HL-60 (cell line): Measurements from ENCODE around the gene MTHFD1L.

Experiments
- POLR2AphosphoS5 ChIP-seq: IDR thresholded peaks from 2 replicates; pipeline ENCODE4 v1.6.1; 2012; ENCODE audit warnings: low read depth
- SPI1 ChIP-seq: IDR thresholded peaks from 2 replicates; pipeline ENCODE4 v1.6.1; 2012; ENCODE audit warnings: low read depth, mild to moderate bottlenecking, borderline replicate concordance
- TF ChIP-seq, protein P1 (sequence below): IDR thresholded peaks from one replicate; pipeline ENCODE4 v1.5.1; 2011; ENCODE audit warnings: low read length, control low read depth, inconsistent platforms; ENCODE audit not compliant: insufficient read depth

DNA sequence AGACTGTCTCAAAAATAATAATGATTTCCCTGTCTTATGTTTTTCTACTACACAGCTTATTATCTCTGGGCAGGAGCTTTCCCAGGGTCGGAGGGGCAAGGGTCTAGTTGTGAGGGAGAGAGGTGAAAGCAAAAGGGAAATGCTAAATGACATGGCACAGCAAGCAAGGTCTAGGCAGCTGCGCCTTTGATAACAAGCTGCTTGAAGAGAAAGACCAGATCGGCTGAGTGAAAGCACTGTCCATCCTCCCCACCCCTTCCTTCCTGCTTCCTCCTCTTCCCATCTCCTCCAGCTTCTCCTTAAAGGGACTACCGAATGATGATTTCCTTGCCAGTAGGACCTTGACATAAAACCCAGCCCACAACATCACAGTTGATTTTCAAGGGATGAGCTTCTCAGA is 216.2 kb downstream of the MTHFD1L start:
- TF ChIP-seq, protein P1, sequence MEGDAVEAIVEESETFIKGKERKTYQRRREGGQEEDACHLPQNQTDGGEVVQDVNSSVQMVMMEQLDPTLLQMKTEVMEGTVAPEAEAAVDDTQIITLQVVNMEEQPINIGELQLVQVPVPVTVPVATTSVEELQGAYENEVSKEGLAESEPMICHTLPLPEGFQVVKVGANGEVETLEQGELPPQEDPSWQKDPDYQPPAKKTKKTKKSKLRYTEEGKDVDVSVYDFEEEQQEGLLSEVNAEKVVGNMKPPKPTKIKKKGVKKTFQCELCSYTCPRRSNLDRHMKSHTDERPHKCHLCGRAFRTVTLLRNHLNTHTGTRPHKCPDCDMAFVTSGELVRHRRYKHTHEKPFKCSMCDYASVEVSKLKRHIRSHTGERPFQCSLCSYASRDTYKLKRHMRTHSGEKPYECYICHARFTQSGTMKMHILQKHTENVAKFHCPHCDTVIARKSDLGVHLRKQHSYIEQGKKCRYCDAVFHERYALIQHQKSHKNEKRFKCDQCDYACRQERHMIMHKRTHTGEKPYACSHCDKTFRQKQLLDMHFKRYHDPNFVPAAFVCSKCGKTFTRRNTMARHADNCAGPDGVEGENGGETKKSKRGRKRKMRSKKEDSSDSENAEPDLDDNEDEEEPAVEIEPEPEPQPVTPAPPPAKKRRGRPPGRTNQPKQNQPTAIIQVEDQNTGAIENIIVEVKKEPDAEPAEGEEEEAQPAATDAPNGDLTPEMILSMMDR = no peak
- TF ChIP-seq POLR2AphosphoS5 = no peak
- no peak for TF ChIP-seq SPI1
